GM21723 (cell line): ENCODE measurements around the gene DNAJC5.
"Not testable (repeated sequence)": the region's sequence is repeated elsewhere in the genome, so short reads cannot be mapped to it uniquely, and the experiment has no call there.

Experiments
- ATAC-seq: cut with Tn5 transposase; IDR thresholded peaks from one replicate; pipeline ENCODE4 v1.9.1; 2021; ENCODE audit warnings: mild to moderate bottlenecking, moderate library complexity; ENCODE audit not compliant: unreplicated experiment

Gene DNAJC5

GRCh38 chr20:63861365-63861934 lies 33.5 kb upstream of the DNAJC5 start, which contains the start of gene ABHD16B:
Gene ABHD16B (plus strand): TSS chr20:63861498. CDS start chr20:63861541, 43 bp downstream.
- ATAC-seq, result no peak

- no peak for ATAC-seq
Observed at GRCh38 chr20:63861981-63862901, 32.7 kb upstream of the DNAJC5 start.

GRCh38 chr20:63863021-63863797 lies 31.7 kb upstream of the DNAJC5 start:
- ATAC-seq, result no peak

- peak; percentile 72 for ATAC-seq
Observed at GRCh38 chr20:63863798-63864544, 31.0 kb upstream of the DNAJC5 start.

- no peak for ATAC-seq
Observed at GRCh38 chr20:63864545-63864977, 30.4 kb upstream of the DNAJC5 start.

- peak; percentile 68 for ATAC-seq
Observed at GRCh38 chr20:63864978-63865640, 29.8 kb upstream of the DNAJC5 start, which contains the start of gene TPD52L2. Gene TPD52L2 (plus strand): TSS chr20:63865270. CDS start chr20:63865366, 96 bp downstream.

- not testable (repeated sequence) for ATAC-seq
Observed at GRCh38 chr20:63867042-63867441, 27.9 kb upstream of the DNAJC5 start.

- no peak for ATAC-seq
Observed at GRCh38 chr20:63868264-63868663, 26.7 kb upstream of the DNAJC5 start.

GRCh38 chr20:63873477-63873971 lies 21.4 kb upstream of the DNAJC5 start:
- ATAC-seq, result no peak

- ATAC-seq, result not testable (repeated sequence)
Observed at GRCh38 chr20:63874241-63874640, 20.7 kb upstream of the DNAJC5 start.

GRCh38 chr20:63876489-63877036 lies 18.4 kb upstream of the DNAJC5 start:
- ATAC-seq, result no peak

- no peak for ATAC-seq
Observed at GRCh38 chr20:63877755-63878470, 17.0 kb upstream of the DNAJC5 start.

- ATAC-seq, result no peak
Observed at GRCh38 chr20:63878899-63879663, 15.8 kb upstream of the DNAJC5 start.

- ATAC-seq, result not testable (repeated sequence)
Observed at GRCh38 chr20:63880901-63881300, 14.0 kb upstream of the DNAJC5 start.

- ATAC-seq, result no peak
Observed at GRCh38 chr20:63881451-63882226, 13.3 kb upstream of the DNAJC5 start.

GRCh38 chr20:63882257-63883200 lies 12.4 kb upstream of the DNAJC5 start:
- ATAC-seq, result no peak
